HFF-Myc (cell line): ENCODE measurements around the gene DUSP8.

ENCODE experiments used
- DNase-seq: peaks from one replicate; pipeline ENCODE4 v3.0.0-alpha.2; 2011; ENCODE audit warnings: low read depth; ENCODE audit errors: extremely low read depth
- H3K4me3 ChIP-seq: replicated peaks from 2 replicates; pipeline ENCODE4 v1.5.1; 2011; ENCODE audit warnings: low read depth, mild to moderate bottlenecking, control low read depth, low read length
- CTCF ChIP-seq: IDR thresholded peaks from 2 replicates; pipeline ENCODE4 v1.5.1; 2012; ENCODE audit warnings: mild to moderate bottlenecking, low read depth, low read length, control low read depth; ENCODE audit errors: missing control alignments

Gene DUSP8

GRCh38 chr11:1520209-1520662, 51.8 kb downstream of the DUSP8 start:
- no peak for DNase-seq
- no peak for TF ChIP-seq CTCF
- H3K4me3 ChIP-seq = no peak overlapping the region

GRCh38 chr11:1519028-1520010, 52.8 kb downstream of the DUSP8 start:
- no peak for TF ChIP-seq CTCF
- H3K4me3 ChIP-seq = no peak overlapping the region
- DNase-seq = no peak

- H3K4me3 ChIP-seq = no peak overlapping the region
- TF ChIP-seq CTCF = no peak
- no peak for DNase-seq
Observed at GRCh38 chr11:1518301-1518700, 53.8 kb downstream of the DUSP8 start.

- no peak for DNase-seq
- H3K4me3 ChIP-seq = no peak overlapping the region
- no peak for TF ChIP-seq CTCF
Observed at GRCh38 chr11:1517117-1518005, 54.7 kb downstream of the DUSP8 start.

GRCh38 chr11:1516273-1517067, 55.6 kb downstream of the DUSP8 start:
- peak; percentile 10 for DNase-seq
- no peak overlapping the region for H3K4me3 ChIP-seq
- peak; percentile 4 for TF ChIP-seq CTCF
